ENCODE measurements around the gene SUSD6.

Gene SUSD6

DNA sequence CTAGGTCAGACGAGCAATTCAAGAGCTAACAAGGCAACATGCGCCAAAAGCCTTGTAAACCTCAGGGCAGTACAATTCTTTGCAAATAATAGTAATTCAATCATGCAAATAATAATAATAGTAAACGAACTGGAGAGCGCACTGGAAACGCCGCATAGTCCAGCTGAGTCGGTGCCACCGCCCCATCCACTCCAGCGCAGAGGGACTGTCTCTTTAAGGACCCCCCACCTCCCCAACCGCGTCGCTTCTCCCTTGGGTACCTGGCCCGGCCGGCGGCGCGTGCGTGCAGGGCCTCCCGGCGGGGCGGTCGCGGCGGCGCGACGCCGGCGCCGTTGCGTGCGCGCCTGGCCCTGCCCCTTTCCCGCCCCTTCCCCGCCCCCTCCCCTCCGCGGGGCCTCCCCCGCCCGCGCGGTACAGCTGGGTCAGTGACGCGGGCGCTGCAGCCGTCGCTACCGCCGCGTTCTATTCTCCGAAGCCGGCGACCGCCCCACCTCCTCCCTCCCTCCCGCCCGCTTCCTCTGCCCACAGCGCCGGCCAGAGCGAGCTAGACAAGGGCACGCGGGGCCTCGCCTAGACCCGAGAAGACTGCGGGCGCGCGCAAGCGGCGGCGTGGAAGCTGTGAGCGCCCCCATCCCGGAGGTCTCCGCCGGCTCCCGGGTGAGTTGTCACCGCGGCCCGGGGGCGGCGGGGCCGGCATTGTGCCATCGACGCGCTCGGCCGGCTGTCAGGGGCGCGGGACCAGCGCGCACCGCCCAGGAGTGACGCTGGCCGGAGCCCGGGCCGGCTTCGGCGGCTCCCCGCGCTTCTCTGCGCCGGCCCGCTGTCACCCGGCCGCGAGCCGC is at the start of gene SUSD6:
Gene SUSD6, plus strand, starts transcription at position 425 of the 842 bp plus-strand sequence. CDS start 46,997 bp downstream, outside the sequence.
- DNase-seq: peak; percentile 90

- no peak for DNase-seq
Observed at GRCh38 chr14:69561893-69562292, 49.5 kb upstream of the SUSD6 start.

DNA sequence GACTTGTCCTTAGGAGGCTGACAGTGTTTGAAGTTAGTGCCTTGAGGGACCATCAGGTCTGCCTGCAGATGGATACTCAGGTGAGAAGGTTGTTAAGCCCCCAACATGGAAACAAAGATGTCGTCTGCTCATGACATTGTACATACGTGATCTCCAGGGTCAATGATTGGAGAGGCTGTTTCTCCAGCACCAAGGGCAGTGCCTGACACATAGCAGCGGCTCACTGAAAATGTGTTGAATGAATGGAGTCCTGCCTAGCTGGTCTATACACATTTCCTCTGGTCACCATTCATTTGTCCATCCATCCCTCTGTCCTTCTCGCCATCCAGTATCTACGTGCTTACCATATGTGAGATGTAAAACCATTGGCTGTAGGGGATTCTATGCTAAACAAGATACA is 43.8 kb upstream of the SUSD6 start:
- no peak for DNase-seq

- no peak for DNase-seq
Observed at GRCh38 chr14:69569859-69570258, 41.5 kb upstream of the SUSD6 start.

GRCh38 chr14:69570836-69571330 is 40.5 kb upstream of the SUSD6 start:
- DNase-seq: no peak

DNA sequence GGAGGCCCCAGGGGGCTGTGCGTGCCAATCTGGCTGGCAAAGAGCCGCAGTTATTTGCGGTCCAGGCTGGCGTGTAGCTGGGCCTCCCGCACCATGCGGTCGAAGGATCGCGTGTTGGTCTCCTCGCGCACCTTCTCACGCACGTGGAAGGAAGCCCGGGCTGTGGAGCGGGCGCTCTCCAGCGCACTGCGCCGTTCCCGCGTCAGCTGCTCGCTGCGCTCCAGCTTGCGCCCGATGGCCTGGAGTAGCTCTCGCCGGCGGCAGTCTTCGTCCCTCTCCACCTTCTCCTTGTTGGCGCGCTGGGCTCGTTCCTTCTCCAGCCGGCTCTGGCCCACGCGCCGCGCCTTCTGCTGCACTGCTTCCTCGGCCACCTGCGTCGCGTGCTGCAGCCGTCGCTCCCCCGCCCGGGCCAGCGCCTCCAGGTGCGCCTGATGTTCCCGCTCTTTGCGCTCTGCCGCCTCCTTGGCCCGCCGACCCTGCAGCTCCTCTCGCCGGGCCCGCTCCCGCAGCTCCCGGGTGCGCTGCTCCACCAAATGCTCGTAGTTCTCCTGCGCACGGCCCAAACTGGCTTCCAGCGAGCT is 39.9 kb upstream of the SUSD6 start:
- DNase-seq: no peak

DNA sequence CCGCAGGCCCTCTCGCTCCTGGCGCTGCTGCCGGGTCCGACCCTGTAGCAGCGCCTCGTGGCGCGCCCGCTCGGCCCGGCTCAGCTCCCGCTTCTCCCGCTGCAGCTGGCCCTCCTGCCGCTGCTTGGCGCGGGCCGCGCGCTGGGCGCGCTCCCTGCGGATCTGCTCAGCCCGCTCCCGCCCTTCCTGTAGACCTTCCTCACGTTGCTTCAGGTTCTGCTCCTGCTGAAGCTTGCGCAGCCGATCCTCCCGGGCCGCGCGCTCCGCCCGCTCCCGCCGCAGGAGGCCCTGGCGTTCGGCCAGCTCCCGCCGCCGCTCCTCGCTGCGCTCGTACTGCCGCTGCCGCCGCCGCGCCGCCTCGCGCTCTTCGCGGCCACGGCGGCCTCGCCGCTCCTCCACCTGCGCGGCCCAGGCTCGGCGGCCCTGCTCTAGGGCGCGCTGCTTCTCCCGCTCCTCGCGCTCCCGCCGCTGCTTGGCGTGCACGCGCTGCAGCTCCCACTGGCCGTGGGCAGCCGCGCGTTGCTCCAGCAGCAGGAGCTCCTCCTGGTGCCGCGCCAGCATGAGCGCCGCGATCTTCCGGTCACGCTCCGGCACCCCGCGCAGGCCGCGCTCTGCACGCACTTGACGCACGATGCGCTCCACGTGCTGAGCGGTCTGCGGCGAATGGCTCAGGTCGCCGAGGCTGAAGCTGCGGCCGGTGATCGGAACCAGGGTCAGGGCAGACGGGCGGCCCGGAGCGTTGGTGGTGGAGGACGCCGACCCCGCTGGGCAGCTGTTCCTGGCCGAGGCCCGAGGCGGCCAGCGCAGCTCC is 39.2 kb upstream of the SUSD6 start:
- DNase-seq: peak; percentile 40

- no peak for DNase-seq
Observed at GRCh38 chr14:69572841-69573135, 38.6 kb upstream of the SUSD6 start.

DNA sequence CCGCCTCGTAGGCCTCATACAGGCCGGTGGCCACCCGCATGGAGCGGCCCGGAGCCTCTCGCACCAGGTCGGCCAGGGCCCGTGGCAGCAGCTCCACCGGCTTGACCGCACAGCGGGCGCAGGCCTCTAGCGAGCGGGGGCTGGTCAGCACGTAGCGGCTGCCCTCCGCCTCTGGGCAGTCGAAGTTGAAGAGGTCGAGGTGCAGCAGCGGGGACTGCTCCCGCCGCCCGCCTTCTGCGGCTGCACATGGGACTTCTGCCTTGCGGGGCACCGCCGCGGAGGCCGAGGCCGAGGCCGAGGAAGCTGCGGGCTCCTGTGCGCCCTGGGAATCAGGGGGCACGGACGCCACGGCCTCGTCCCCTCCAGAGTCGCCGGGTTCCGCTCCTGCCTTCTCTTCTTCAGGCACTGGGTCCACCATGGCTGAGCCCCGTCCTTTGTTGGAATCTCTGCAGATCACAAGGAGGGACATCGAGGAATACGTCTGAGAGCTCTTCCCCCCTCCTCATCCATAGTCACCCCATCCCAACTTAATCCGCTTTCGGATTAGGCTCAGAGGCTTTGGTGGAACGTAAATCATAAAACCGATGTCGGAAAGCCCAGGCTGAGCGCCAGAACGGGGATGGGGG is 38.1 kb upstream of the SUSD6 start:
- DNase-seq: no peak

DNA sequence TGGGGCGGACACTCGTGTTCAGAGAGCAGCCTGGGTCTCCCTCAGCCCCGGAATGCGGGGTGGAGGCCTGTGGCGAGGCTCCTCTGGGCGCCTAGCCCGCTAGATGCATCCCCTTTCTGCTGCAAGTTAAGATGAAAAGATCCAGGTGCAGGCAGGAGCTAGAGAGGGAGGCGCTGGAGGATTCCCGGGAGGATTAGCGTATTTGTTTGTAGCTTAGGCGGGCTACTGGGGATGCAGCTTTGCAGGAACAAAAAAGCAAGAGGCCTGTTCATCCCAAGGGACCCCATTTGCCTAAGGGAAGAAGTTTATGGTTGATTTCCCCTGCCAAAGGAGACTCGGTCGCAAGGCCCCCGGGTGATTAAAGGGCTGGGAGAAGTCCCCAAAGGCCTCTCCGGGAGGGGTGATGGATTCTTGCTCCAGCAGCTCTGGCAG is 37.5 kb upstream of the SUSD6 start:
- peak; percentile 55 for DNase-seq

DNA sequence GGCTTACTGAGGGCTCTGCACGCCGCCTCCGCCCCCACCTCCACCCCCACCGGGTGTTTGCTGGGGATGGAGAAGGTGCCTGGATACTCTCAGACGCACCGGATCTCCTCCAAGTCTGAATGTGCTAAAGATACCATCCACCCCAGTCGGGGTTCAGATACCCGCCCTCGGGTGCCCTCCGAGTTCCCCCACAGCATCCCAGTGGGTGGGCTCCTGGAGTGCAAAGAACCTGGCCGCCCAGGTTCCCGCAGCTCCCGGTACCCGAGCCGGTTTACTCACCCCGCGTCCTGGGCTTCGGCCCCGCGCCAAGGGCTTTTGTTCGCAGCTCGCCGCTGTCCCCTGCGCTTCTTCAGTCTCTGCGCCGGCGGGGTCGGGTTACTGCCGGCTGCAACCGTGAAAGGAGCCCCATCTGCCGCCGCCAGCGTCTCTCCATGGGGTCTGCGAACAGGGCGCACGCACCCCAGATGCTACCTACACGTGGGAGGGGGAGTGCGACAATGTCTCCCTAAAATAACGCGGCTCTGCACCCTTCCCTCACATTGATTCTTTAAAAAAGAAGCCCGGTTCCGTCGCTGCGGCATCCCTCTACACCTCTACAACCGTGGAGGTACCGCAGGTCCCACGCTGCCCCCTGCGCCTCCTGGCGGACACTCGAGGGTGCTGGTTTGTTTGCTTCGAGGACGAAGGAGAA is 37.0 kb upstream of the SUSD6 start, which contains the start of gene CCDC177:
Gene CCDC177, minus strand, starts transcription at position 609 of the 691 bp plus-strand sequence. CDS start 1,249 bp downstream, outside the sequence.
- DNase-seq: peak; percentile 93

DNA sequence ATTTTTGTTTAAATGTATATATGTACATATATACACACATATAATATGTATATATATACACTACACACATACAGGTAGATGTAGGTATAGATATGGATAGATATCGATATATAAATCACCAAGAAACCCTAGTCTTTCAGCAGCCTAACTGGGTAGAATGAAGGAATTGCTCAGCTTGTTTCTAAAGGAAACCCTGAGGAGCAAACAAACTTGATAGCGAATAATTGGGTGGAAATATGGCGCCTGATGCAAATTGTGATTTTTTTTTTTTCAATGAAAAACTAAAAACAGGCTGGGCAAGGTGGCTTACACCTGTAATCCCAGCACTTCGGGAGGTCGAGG is 36.5 kb upstream of the SUSD6 start:
- no peak for DNase-seq

- no peak for DNase-seq
Observed at GRCh38 chr14:69579476-69579875, 31.9 kb upstream of the SUSD6 start.

- DNase-seq: peak; percentile 45
Observed at GRCh38 chr14:69580009-69580577, 31.3 kb upstream of the SUSD6 start.

- no peak for DNase-seq
Observed at GRCh38 chr14:69581316-69581935, 30.0 kb upstream of the SUSD6 start.

DNA sequence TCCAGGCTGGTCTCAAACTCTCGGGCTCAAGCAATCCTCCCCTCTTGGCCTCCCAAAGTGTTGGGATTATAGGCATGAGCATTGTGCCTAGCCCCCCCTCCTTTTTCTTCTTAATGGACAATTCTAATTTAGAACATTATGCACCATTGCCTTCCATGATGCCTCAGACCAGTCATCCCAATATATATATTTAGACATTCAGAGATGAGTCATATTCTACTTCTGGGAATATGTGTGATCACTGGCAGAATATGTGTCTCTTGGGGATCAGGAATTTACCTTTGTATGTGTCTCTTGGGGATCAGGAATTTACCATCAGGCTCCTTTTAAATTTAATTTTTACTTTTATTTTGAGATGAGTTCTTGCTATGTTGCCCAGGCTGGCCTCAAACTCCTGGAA is 29.2 kb upstream of the SUSD6 start:
- no peak for DNase-seq

- no peak for DNase-seq
Observed at GRCh38 chr14:69582829-69583228, 28.6 kb upstream of the SUSD6 start.

GRCh38 chr14:69584389-69584788 is 27.0 kb upstream of the SUSD6 start:
- DNase-seq: no peak

DNA sequence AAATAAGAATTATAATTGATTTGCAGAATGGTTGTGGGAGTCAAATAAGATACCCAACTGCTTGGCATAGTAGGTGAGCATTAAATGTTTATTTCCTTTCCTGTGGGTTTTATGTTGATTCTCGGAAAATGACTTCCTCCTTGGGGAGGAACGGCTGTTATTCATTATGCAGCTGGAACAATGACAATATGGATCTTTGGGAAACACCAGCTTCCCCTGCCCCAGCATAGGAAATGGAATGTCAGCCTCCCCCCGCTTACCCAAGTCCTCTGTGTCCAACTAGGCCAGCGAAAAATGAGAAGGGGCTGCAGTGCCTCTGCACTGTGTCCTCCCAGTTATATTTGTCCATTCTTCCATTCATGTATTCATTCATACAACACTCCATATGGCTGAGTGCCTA is 25.0 kb upstream of the SUSD6 start:
- no peak for DNase-seq

DNA sequence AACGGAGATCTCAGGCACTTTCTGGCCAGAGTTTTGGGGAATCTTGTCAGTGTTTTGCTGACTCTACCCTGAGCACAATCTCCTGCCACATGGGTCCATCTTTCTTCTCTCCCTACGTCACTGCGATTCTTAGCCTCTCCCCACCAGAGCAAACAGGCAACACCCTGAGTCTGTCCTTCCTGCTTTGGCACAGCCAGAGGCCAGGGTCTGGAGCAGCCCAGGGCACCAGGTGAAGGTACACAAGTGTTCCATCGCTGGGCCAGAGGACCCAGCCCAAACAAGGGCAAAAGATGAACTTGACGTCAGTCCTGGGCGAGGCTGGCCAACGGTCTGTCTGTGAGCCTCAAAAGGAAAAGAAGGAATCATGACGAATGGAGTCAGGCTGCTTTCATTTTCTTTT is 24.0 kb upstream of the SUSD6 start:
- no peak for DNase-seq

DNA sequence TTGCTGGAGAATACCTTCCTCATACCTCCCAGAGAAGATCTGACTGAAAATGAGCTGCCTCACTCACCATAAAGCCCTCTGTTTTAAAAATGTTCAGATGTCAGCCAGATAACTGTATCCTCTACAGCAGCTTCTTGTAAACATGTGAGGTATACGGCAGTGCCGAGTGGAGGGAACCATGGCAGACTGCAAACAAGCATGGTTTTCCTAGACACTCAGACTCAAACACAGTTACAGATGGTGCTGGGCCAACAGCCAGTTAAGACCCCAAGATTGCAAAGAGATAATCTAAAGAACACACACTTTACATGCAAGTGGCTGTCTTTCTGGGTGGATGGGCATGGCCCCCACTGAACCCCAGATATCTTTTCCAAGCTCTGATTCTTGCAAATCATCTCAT is 20.1 kb upstream of the SUSD6 start:
- DNase-seq: no peak
